GM19438 (cell line): ENCODE data around the gene EFL1.
A peak's percentile ranks its signal among the peaks of the same experiment; 100 is the strongest.
"Not testable (repeated sequence)": the region's sequence is repeated elsewhere in the genome, so short reads cannot be mapped to it uniquely, and the experiment has no call there.

Source experiments
- ATAC-seq: cut with Tn5 transposase; IDR thresholded peaks from one replicate; pipeline ENCODE4 v1.9.1; 2021; ENCODE audit warnings: low read depth; ENCODE audit not compliant: unreplicated experiment

EFL1 gene

GRCh38 chr15:82282386-82282785 lies 19.9 kb upstream of the EFL1 start:
- not testable (repeated sequence) for ATAC-seq

GRCh38 chr15:82281276-82281675 lies 18.7 kb upstream of the EFL1 start:
- ATAC-seq, result not testable (repeated sequence)

GRCh38 chr15:82275410-82275809 lies 12.9 kb upstream of the EFL1 start:
- ATAC-seq, result no peak

- no peak for ATAC-seq
Measured at GRCh38 chr15:82272154-82272553, 9.6 kb upstream of the EFL1 start.

GRCh38 chr15:82268454-82268853 lies 5.9 kb upstream of the EFL1 start:
- ATAC-seq, result not testable (repeated sequence)

GRCh38 chr15:82267137-82267536 lies 4.6 kb upstream of the EFL1 start:
- not testable (repeated sequence) for ATAC-seq

GRCh38 chr15:82263350-82263749 lies 816 bp upstream of the EFL1 start:
- ATAC-seq, result no peak

- peak; percentile 38 for ATAC-seq
Measured at GRCh38 chr15:82261566-82262421, 740 bp downstream of the EFL1 start.

- not testable (repeated sequence) for ATAC-seq
Measured at GRCh38 chr15:82248261-82248660, 14.3 kb downstream of the EFL1 start.

- ATAC-seq, result not testable (repeated sequence)
Measured at GRCh38 chr15:82245956-82246355, 16.6 kb downstream of the EFL1 start.

- ATAC-seq, result not testable (repeated sequence)
Measured at GRCh38 chr15:82243644-82244043, 18.9 kb downstream of the EFL1 start.

- not testable (repeated sequence) for ATAC-seq
Measured at GRCh38 chr15:82241836-82242499, 20.6 kb downstream of the EFL1 start.

- no peak for ATAC-seq
Measured at GRCh38 chr15:82239685-82240391, 22.7 kb downstream of the EFL1 start.

GRCh38 chr15:82237944-82238534 lies 24.5 kb downstream of the EFL1 start:
- not testable (repeated sequence) for ATAC-seq

GRCh38 chr15:82231842-82232241 lies 30.7 kb downstream of the EFL1 start:
- ATAC-seq, result no peak

GRCh38 chr15:82231233-82231632 lies 31.3 kb downstream of the EFL1 start:
- ATAC-seq, result no peak

GRCh38 chr15:82228750-82229149 lies 33.8 kb downstream of the EFL1 start:
- ATAC-seq, result no peak

GRCh38 chr15:82221535-82221934 lies 41.0 kb downstream of the EFL1 start:
- ATAC-seq, result not testable (repeated sequence)

GRCh38 chr15:82216092-82216491 lies 46.4 kb downstream of the EFL1 start:
- not testable (repeated sequence) for ATAC-seq

- not testable (repeated sequence) for ATAC-seq
Measured at GRCh38 chr15:82212201-82212600, 50.3 kb downstream of the EFL1 start.
